H1 (cell line): ENCODE measurements around the gene ANXA5. TPM values are rescaled to one million over a fixed set of nuclear protein-coding genes. Genes with fewer than 3 reads are reported as not detected.

Experiments used
- ASH2L ChIP-seq: fragments of 200-600, 300-600 bp; sonication (generic); IDR thresholded peaks from one replicate; pipeline ENCODE4 v1.7.1; 2017; ENCODE audit warnings: low read length
- FOSL1 ChIP-seq: IDR thresholded peaks from 2 replicates; pipeline ENCODE4 v1.6.1; 2011; ENCODE audit warnings: mild to moderate bottlenecking, low read depth, low read length, moderate library complexity; ENCODE audit not compliant: insufficient read depth
- JUN ChIP-seq: IDR thresholded peaks from 2 replicates; pipeline ENCODE4 v1.6.1; 2011; ENCODE audit warnings: low read depth, mild to moderate bottlenecking, improper control_type of control experiment, low read length
- MAX ChIP-seq: IDR thresholded peaks from 2 replicates; pipeline ENCODE4 v1.6.1; 2012; ENCODE audit warnings: inconsistent platforms
- PHF8 ChIP-seq: fragments of 200-600 bp; sonication (generic); conservative IDR thresholded peaks from 2 replicates; pipeline ENCODE4 v1.7.1; 2012; ENCODE audit warnings: low read depth, mild to moderate bottlenecking, inconsistent platforms, low read length, moderate library complexity
- SIRT6 ChIP-seq: IDR thresholded peaks from one replicate; pipeline ENCODE4 v1.7.1; 2012; ENCODE audit warnings: low read length, inconsistent platforms
- TEAD4 ChIP-seq: IDR thresholded peaks from 2 replicates; pipeline ENCODE4 v1.6.1; 2012; ENCODE audit warnings: low read depth, low read length, inconsistent platforms, mixed read lengths
- polyA plus RNA-seq, 7 experiments: library from polyadenylated mRNA; depleted of rRNA in 3 of 7; stranded (reverse) in 5 of 7; unstranded in 2 of 7; fragments of >200 nt in 5 of 7; fragments of 200-250 nt in 2 of 7; gene quantifications; 1 replicate in 5 of 7; 2 replicates in 1 of 7; 4 replicates in 1 of 7; pipeline versions ENCODE4 v1.2.1 to v1.2.3, GENCODE V29; 2011 to 2013; ENCODE audit warnings: missing spikeins in 2 of 7, mixed read lengths in 2 of 7
- total RNA-seq: library from RNA; stranded (reverse); fragmentation: NEBNext Ultra II Directional; extraction: Animal tissue kit (Norgen Biotek cat#: 25700); gene quantifications from 2 replicates; pipeline ENCODE4 v1.2.1, GENCODE V29; 2021

The ANXA5 gene
- total and polyA plus RNA-seq, 2 of the 8 experiments (the other 6 are each of a cell fraction or from before 2014, with no cell fraction given), result 213 to 221 TPM

GRCh38 chr4:121712783-121713182 lies 16.0 kb upstream of the ANXA5 start (continued):
- TF ChIP-seq SIRT6 (no peak), MAX (no peak), FOSL1 (no peak), PHF8 (no peak), ASH2L (no peak), TEAD4 (no peak), JUN (no peak)
